ENCODE measurements around the gene LOXL1. TPM values are rescaled to one million over a fixed set of nuclear protein-coding genes. Genes with fewer than 3 reads are reported as not detected.

LOXL1 gene
- total and polyA plus RNA-seq, 7 donors, result 3.0 to 27.7 (median 9.7) TPM; not detected in 1

DNA sequence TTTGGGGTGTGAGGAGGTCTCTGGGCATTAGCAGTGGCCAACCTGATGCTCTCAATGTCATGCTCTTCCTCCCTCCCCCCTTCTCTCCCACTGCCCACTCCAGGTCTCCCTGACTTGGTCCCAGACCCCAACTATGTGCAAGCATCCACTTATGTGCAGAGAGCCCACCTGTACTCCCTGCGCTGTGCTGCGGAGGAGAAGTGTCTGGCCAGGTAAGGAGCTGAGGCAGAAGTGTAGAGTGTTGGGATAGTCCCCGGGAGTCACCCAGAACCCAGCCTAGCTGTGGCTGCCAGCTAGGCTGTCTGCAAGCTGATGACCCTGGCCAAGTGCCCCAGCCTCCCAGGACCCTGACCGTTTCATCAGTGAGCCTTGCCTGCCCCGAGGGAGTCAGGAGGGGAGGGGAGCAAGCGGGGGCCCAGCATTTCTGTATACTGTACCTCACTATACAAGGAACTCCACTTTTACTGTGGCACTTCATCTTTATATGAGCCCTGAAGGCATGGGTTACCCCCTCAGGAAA, 16.5 kb downstream of the LOXL1 start:
- Histone ChIP-seq H3K4me3 (no peak overlapping the region), H3K27ac (no peak overlapping the region), H3K4me1 (peaks cover 0 to 23% (median 9%) of the 10 kb centered on the region in 4 donors), H3K36me3 (peaks cover 0 to 4% (median 2%) of the 10 kb centered on the region in 4 donors), H3K27me3 (no peaks in the 10 kb centered on the region), H3K9me3 (no peaks in the 10 kb centered on the region)
- intact Hi-C loops (cut with DNase I), result no loop called here
- WGBS, 2 donors, result 86 to 89% methylated on average over 6 of the region's 6 CpGs
- TF ChIP-seq EP300 (IDR thresholded peaks at IDR 0.05), result no peak
- DNase-seq, result no peak

DNA sequence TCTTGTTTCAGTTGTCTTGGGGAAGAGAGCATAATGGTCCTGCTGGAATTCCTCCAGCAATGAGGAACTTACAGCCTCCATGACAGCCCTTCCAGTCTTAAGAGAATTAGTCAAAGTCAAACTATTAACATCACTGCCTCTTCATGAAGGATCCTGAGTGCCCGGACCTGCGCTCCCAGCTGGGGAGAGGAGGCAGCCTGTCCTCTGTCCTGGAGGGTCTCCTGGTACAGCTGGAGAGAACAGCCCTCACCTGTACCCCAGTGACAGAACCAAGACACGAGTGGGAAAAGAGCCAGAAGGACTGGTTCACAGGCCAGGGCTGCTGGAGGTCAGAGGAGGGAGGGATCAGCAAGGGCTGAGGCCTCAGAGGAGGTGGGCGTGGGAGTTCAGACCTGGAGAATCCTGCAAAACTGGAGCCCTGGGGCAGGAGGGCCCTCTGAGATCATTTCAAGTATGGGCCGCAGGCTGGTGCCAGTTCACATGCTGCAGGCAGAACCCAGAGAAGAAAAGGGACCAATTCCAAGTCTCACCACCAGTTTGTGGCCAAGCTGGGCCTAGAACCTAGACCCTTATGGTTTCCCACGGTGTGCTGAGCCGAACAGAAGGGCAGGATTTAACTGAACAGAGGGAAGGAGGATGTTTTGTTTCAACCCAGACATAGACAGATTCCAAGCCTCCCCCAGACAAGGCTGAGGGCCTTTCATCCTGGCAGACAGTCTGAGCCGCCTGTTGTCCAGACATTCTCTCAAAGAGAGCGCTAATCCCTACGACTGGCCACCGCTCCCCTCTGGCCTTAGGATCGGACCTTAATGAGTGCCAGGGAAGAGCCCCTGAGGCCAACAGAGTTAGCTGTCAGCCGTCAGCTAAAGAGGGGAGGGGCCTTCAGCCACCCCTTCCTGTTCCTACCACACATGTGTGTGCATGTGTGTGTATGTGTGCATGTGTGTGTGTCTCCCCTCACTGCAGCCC, 18.2 kb downstream of the LOXL1 start:
- TF ChIP-seq EP300 (IDR thresholded peaks at IDR 0.05) (no peak), POLR2A (IDR thresholded peaks at IDR 0.05) (no peak), POLR2AphosphoS5 (IDR thresholded peaks at IDR 0.05) (no peak)
- TF ChIP-seq, protein P1, sequence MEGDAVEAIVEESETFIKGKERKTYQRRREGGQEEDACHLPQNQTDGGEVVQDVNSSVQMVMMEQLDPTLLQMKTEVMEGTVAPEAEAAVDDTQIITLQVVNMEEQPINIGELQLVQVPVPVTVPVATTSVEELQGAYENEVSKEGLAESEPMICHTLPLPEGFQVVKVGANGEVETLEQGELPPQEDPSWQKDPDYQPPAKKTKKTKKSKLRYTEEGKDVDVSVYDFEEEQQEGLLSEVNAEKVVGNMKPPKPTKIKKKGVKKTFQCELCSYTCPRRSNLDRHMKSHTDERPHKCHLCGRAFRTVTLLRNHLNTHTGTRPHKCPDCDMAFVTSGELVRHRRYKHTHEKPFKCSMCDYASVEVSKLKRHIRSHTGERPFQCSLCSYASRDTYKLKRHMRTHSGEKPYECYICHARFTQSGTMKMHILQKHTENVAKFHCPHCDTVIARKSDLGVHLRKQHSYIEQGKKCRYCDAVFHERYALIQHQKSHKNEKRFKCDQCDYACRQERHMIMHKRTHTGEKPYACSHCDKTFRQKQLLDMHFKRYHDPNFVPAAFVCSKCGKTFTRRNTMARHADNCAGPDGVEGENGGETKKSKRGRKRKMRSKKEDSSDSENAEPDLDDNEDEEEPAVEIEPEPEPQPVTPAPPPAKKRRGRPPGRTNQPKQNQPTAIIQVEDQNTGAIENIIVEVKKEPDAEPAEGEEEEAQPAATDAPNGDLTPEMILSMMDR (IDR thresholded peaks at IDR 0.05), result no peak
- DNase-seq, result no peak
- intact Hi-C loops (cut with DNase I), result no loop called here
- H3K4me3 ChIP-seq, result no peak overlapping the region
- no peaks in the 10 kb centered on the region for H3K27me3 ChIP-seq
- peaks cover 0 to 23% (median 9%) of the 10 kb centered on the region in 4 donors for H3K4me1 ChIP-seq
- WGBS, 2 donors, result 69 to 83% methylated on average over 13 of the region's 13 CpGs
- H3K36me3 ChIP-seq, result peaks cover 0 to 16% (median 5%) of the 10 kb centered on the region in 4 donors
- H3K9me3 ChIP-seq, result no peaks in the 10 kb centered on the region
- H3K27ac ChIP-seq, result no peak overlapping the region

DNA sequence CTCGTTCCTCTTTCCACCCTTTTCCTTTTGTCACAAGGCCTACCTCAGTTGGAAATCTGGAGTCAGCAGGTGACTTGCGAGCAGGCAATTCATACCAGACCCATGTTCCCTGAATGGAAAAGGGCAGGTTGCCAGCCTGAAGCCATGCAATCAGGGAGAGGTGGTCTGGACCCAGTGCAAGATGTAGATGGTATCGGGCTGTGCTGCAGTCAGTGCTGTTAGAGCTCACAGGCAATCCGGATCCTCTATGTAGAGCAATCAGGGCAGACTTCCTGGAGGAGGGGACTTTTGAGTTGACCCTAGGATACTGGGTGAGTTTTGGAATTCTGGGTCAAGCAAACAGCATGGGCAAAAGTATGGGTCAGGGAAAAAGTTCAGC, 18.9 kb downstream of the LOXL1 start:
- TF ChIP-seq EP300 (IDR thresholded peaks at IDR 0.05) (no peak), POLR2A (IDR thresholded peaks at IDR 0.05) (no peak), POLR2AphosphoS5 (IDR thresholded peaks at IDR 0.05) (no peak)
- TF ChIP-seq, protein P1 (IDR thresholded peaks at IDR 0.05), result no peak
- H3K27me3 ChIP-seq, result no peaks in the 10 kb centered on the region
- whole genome bisulfite sequencing, 2 donors, result 75 to 88% methylated on average over 4 of the region's 4 CpGs
- no peak overlapping the region for H3K27ac ChIP-seq
- peaks cover 0 to 21% (median 9%) of the 10 kb centered on the region in 4 donors for H3K4me1 ChIP-seq
- no peak overlapping the region for H3K4me3 ChIP-seq
- intact Hi-C loops (cut with DNase I), result no loop called here
- DNase-seq, result no peak
- peaks cover 0 to 16% (median 5%) of the 10 kb centered on the region in 4 donors for H3K36me3 ChIP-seq
- no peaks in the 10 kb centered on the region for H3K9me3 ChIP-seq

DNA sequence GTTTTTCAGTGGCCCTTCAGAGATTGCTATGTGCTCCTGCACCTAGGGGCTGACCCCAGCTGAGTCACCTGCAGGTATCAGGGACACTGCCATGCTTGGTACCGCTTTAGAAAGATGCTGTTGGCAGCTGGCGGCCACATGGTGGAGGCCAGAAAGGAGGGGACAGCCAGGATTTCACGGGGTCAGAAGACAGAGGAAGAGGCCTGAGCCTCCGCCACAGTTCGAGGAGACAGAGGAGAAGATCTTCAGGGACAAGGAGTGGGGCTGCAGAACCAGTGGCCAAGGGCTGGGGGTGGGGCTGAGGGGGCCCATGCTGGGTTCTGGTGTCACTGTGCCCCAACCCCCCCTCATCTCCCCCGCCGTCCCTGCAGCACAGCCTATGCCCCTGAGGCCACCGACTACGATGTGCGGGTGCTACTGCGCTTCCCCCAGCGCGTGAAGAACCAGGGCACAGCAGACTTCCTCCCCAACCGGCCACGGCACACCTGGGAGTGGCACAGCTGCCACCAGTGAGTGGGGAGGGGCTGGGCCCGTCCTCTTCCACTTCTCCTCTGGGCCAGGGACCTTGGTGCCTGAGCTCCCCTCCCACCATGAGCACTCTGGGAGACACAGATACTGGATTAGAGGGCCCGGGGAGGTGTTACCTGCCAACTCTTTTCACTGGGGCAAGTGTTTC, 19.9 kb downstream of the LOXL1 start:
- Histone ChIP-seq H3K9me3 (no peaks in the 10 kb centered on the region), H3K27ac (no peak overlapping the region), H3K4me1 (peaks cover 0 to 17% (median 6%) of the 10 kb centered on the region in 4 donors), H3K36me3 (peaks cover 0 to 16% (median 5%) of the 10 kb centered on the region in 4 donors), H3K4me3 (no peak overlapping the region), H3K27me3 (no peaks in the 10 kb centered on the region)
- TF ChIP-seq POLR2AphosphoS5 (IDR thresholded peaks at IDR 0.05) (no peak), POLR2A (IDR thresholded peaks at IDR 0.05) (no peak), EP300 (IDR thresholded peaks at IDR 0.05) (no peak)
- TF ChIP-seq, protein P1 (IDR thresholded peaks at IDR 0.05), result no peak
- intact Hi-C loops (cut with DNase I), result no loop called here
- 58 to 77% methylated on average over 17 of the region's 17 CpGs for WGBS, 2 donors
- no peak for DNase-seq

All from sigmoid colon (tissue), 7 donors.